ENCODE results near the gene HOXA9. TPM values are rescaled to one million over a fixed set of nuclear protein-coding genes. Genes with fewer than 3 reads are reported as not detected.

HOXA9 gene
- total RNA-seq, 1 experiment from 2014 or later, result 91.0 TPM

GRCh38 chr7:27152816-27153442, 12.4 kb downstream of the HOXA9 start (continued):
- TF ChIP-seq SIN3A (IDR thresholded peaks at IDR 0.05; ENCODE audit: low read depth), result no peak

DNA sequence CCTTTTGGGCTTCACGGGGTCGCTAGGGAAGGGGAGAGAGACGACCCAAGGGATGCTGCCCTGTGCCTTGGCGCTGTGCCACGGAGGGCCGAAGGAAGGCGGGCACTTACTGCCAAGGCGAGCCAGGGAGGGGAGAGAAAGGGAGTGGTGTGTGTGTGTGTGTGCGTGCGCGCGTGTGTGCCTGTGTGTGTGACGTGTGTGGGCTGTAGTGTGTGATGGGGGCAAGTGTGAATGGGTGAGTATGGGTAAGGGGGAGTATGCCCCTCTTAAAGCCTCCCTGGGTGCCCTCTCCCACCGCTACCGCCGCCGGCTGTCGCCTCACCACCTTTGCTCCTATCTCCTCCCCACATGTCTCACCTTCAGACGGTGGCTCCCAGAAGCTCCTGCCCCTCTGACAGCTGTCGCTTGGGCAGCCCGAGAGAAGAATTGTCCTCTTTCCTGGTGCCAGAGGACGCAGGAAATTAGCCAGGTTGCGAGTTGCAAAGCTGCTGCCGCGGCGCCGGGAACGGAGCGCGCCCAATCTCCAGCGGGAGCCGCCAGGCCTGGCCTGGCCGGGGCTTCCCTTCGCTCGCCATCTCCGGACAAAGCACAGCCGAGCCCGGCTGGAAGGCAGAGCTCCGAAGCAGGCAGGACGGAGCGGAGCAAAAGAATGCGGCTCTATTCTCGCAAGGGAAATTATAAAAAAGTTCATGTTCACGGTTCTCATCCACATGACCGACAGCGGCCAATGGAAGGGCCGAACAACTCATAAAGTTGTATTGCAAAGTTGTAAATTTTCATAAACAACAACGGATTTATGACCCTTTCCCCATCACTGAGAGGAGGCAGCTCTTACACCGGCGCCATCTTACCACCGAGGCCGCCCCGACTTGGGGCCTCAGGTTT, 13.2 kb downstream of the HOXA9 start, which contains the start of gene HOXA3:
HOXA3 (minus strand) TSS at position 653 of the 885 bp plus-strand sequence. CDS start 41,943 bp downstream, outside the sequence.
- no peaks in the 10 kb centered on the region for H3K27me3 ChIP-seq (ENCODE audit: insufficient read depth, low read length)
- peaks cover 26 to 77% of the 10 kb centered on the region in 2 experiments for H3K4me1 ChIP-seq (ENCODE audit: control insufficient read depth in 1 of 2, insufficient read depth in 2 of 2, low read length in 2 of 2)
- intact Hi-C loops (cut with micrococcal nuclease), result loop anchor here (5.0 kb wide), 1 partner anchor 300 kb away; no protein-coding TSS in a partner anchor
- no peaks in the 10 kb centered on the region for H3K36me3 ChIP-seq (ENCODE audit: control insufficient read depth in 1 of 2, insufficient read depth in 2 of 2, low read length in 2 of 2)
- H2AFZ ChIP-seq (ENCODE audit: low read depth, low read length, poor library complexity, severe bottlenecking), result peak within 1 kb of the TSS; percentile 76
- peaks cover 55% of the 10 kb centered on the region for H3K79me2 ChIP-seq (ENCODE audit: insufficient read depth, low read length)
- TF ChIP-seq EGR1 (IDR thresholded peaks at IDR 0.05; ENCODE audit: low read depth) (no peak), RAD21 (IDR thresholded peaks at IDR 0.05; ENCODE audit: low read depth) (no peak), POLR2A (IDR thresholded peaks at IDR 0.05; ENCODE audit: borderline replicate concordance, extremely low read depth, insufficient read depth, insufficient read length) (no peak), CTCF (IDR thresholded peaks at IDR 0.05 in 2 of 3, conservative IDR thresholded peaks at IDR 0.05 in 1 of 3; ENCODE audit: borderline replicate concordance in 1 of 3, insufficient read depth in 1 of 3, low read depth in 2 of 3, low read length in 2 of 3) (no peak), POLR2AphosphoS5 (IDR thresholded peaks at IDR 0.05; ENCODE audit: low read depth, low read length) (peak; percentile 36), SIN3A (IDR thresholded peaks at IDR 0.05; ENCODE audit: low read depth) (no peak), ELF1 (IDR thresholded peaks at IDR 0.05; ENCODE audit: borderline replicate concordance, low read depth) (no peak), EZH2 (IDR thresholded peaks at IDR 0.05) (no peak)
- TF ChIP-seq, protein P1, sequence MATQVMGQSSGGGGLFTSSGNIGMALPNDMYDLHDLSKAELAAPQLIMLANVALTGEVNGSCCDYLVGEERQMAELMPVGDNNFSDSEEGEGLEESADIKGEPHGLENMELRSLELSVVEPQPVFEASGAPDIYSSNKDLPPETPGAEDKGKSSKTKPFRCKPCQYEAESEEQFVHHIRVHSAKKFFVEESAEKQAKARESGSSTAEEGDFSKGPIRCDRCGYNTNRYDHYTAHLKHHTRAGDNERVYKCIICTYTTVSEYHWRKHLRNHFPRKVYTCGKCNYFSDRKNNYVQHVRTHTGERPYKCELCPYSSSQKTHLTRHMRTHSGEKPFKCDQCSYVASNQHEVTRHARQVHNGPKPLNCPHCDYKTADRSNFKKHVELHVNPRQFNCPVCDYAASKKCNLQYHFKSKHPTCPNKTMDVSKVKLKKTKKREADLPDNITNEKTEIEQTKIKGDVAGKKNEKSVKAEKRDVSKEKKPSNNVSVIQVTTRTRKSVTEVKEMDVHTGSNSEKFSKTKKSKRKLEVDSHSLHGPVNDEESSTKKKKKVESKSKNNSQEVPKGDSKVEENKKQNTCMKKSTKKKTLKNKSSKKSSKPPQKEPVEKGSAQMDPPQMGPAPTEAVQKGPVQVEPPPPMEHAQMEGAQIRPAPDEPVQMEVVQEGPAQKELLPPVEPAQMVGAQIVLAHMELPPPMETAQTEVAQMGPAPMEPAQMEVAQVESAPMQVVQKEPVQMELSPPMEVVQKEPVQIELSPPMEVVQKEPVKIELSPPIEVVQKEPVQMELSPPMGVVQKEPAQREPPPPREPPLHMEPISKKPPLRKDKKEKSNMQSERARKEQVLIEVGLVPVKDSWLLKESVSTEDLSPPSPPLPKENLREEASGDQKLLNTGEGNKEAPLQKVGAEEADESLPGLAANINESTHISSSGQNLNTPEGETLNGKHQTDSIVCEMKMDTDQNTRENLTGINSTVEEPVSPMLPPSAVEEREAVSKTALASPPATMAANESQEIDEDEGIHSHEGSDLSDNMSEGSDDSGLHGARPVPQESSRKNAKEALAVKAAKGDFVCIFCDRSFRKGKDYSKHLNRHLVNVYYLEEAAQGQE (IDR thresholded peaks at IDR 0.05; ENCODE audit: low read depth), result no peak
- DNase-seq (ENCODE audit: low read depth, low spot score) (no peak), ATAC-seq (peak; percentile 15)
- peak within 1 kb of the TSS; percentile 60 to 71 for H3K4me3 ChIP-seq (replicated peaks in 1 of 2; ENCODE audit: low read depth in 1 of 2, low read length in 2 of 2)
- H3K27ac ChIP-seq (ENCODE audit: low read depth, low read length), result peak within 1 kb of the TSS; percentile 82
- ChIA-PET RAD21 (ENCODE audit: low non-redundant PET in 1 of 2, low total read pairs in 2 of 2, uncharacterized antibody in 2 of 2, unreplicated experiment in 2 of 2) (interaction anchor here in 1 of 2 experiments (0.5 kb wide), 1 partner anchor 105 kb away, joined by 5 read pairs; no protein-coding TSS in a partner anchor), CTCF (interaction anchor here (1.1 to 3.7 kb wide), 3 partner anchors 9 to 11 kb away, joined by 4 to 27 read pairs (median 6); no protein-coding TSS in a partner anchor), POLR2A (interaction anchor here (1.5 to 2.5 kb wide), 2 partner anchors 10 to 470 kb away, joined by 4 to 8 read pairs; no protein-coding TSS in a partner anchor)
- peak within 1 kb of the TSS; percentile 74 for H3K9ac ChIP-seq (ENCODE audit: low read length)
- peak within 1 kb of the TSS; percentile 95 for H3K4me2 ChIP-seq (ENCODE audit: low read length)
- H3K9me3 ChIP-seq (ENCODE audit: control insufficient read depth in 1 of 2, insufficient read depth in 1 of 2, low read depth in 1 of 2, low read length in 2 of 2), result no peaks in the 10 kb centered on the region
- BruUV-seq (replicated peaks), result no TSS peak
- no peaks in the 10 kb centered on the region for H4K20me1 ChIP-seq (ENCODE audit: insufficient read depth)
- no peaks in the 10 kb centered on the region for H3K9me2 ChIP-seq (ENCODE audit: insufficient read depth)
